ACC112 (cell line): Measurements from ENCODE around the gene TMEM131.

Experiments used
- H2AFZ ChIP-seq: fragments of 200-600 bp; sonication (generic); one replicate; pipeline ENCODE4 v1.6.0; 2017; ENCODE audit warnings: antibody characterized with exemption, low read length; ENCODE audit not compliant: unreplicated experiment
- H3K27ac ChIP-seq: fragments of 200-600 bp; sonication (generic); 2 replicates; pipeline ENCODE4 v1.5.1; 2014; ENCODE audit warnings: low read depth, mild to moderate bottlenecking, antibody characterized with exemption, low read length, moderate library complexity
- H3K27me3 ChIP-seq: fragments of 200-600 bp; sonication (generic); 2 replicates; pipeline ENCODE4 v1.6.1; 2014; ENCODE audit warnings: mild to moderate bottlenecking, antibody characterized with exemption, low read length, moderate library complexity, mixed read lengths; ENCODE audit not compliant: insufficient read depth
- H3K36me3 ChIP-seq: fragments of 200-600 bp; sonication (generic); 2 replicates; pipeline ENCODE4 v1.6.1; 2016; ENCODE audit warnings: mild to moderate bottlenecking, antibody characterized with exemption, low read length, moderate library complexity, mixed read lengths; ENCODE audit not compliant: insufficient read depth
- H3K4me1 ChIP-seq: fragments of 200-600 bp; sonication (generic); one replicate; pipeline ENCODE4 v1.6.1; 2016; ENCODE audit warnings: low read length, mixed read lengths; ENCODE audit not compliant: insufficient read depth, unreplicated experiment, control insufficient read depth
- H3K4me3 ChIP-seq: fragments of 200-600 bp; sonication (generic); 2 replicates; pipeline ENCODE4 v1.5.1; 2014; ENCODE audit warnings: mild to moderate bottlenecking, low read depth, low read length
- H3K79me2 ChIP-seq: fragments of 200-600 bp; sonication (generic); one replicate; pipeline ENCODE4 v1.6.0; 2016; ENCODE audit warnings: low read length; ENCODE audit not compliant: control insufficient read depth, unreplicated experiment, insufficient read depth

TMEM131 gene

DNA sequence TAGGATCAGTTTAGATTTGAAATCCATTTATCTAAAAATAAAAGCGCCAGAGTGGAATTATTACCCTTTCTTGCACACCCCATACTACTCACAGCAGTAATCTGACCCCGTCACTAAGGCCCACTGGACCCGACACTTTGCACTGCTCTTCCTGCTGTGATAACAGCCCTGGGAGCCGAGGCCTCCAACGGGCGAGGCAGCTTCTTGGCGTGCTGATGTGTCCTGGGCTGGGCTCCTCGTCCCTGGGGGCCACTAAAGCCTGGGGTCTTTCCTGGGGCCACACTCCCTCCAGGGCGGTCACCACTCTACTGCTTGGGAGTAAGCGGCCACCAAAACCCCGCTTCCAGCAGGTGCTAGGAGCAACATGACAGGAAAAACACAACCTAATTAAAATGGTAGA is 220.7 kb downstream of the TMEM131 start:
- no peak overlapping the region for H3K4me3 ChIP-seq
- H3K4me1 ChIP-seq = no peaks in the 10 kb centered on the region
- no peak overlapping the region for H3K27ac ChIP-seq
- peaks cover 8% of the 10 kb centered on the region for H3K36me3 ChIP-seq
- H3K79me2 ChIP-seq = no peaks in the 10 kb centered on the region
- H2AFZ ChIP-seq = no peak overlapping the region
- no peaks in the 10 kb centered on the region for H3K27me3 ChIP-seq

DNA sequence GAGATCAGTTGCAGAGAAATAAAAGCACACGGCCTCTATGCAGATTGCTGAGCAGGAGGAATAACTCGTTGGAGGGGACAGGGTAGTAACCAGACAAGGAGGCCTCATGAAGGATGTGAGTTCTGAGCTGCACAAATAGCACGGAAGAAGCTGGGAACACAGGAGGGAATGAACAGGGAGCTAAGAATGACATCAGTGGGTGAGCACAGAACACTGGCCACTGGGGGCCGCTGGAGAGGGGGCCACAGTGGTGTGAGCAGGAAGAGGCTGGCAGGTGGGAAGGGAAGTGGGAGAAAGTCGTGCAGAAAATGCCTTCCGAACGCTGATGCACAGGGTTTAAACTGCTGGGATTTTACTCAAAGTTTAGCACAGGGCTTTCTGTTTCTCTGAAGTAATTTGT is 221.3 kb downstream of the TMEM131 start:
- H3K36me3 ChIP-seq = peaks cover 8% of the 10 kb centered on the region
- no peaks in the 10 kb centered on the region for H3K4me1 ChIP-seq
- H3K79me2 ChIP-seq = no peaks in the 10 kb centered on the region
- no peak overlapping the region for H2AFZ ChIP-seq
- no peak overlapping the region for H3K4me3 ChIP-seq
- no peaks in the 10 kb centered on the region for H3K27me3 ChIP-seq
- no peak overlapping the region for H3K27ac ChIP-seq

DNA sequence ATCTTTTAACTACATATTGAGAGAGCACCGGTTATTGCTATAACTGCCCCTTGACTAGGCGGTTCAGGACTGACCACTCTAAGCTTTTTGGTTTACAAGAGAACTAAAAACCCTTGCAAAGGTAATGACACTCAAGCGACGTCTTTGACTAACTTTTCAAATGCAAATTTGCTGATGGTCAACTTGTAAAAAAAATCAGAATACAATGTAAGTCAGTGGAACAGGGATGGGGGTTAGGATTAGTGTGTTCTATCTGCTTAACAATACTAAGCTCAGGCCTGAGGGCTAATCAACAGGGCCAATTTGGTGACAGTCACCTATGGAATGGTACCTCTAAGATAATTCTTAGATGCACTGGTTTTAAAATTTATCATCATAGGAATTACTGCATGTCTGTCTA is 225.3 kb downstream of the TMEM131 start:
- H3K79me2 ChIP-seq = no peaks in the 10 kb centered on the region
- no peak overlapping the region for H3K27ac ChIP-seq
- H3K4me1 ChIP-seq = no peaks in the 10 kb centered on the region
- H3K27me3 ChIP-seq = no peaks in the 10 kb centered on the region
- H3K4me3 ChIP-seq = no peak overlapping the region
- peaks cover 18% of the 10 kb centered on the region for H3K36me3 ChIP-seq
- no peak overlapping the region for H2AFZ ChIP-seq

- peaks cover 17% of the 10 kb centered on the region for H3K36me3 ChIP-seq
Observed at GRCh38 chr2:97769711-97770110, 226.0 kb downstream of the TMEM131 start.

GRCh38 chr2:97769308-97769707 is 226.4 kb downstream of the TMEM131 start:
- no peak overlapping the region for H2AFZ ChIP-seq
- H3K79me2 ChIP-seq = no peaks in the 10 kb centered on the region
- peaks cover 15% of the 10 kb centered on the region; the same call in 1 of the 2 replicates for H3K36me3 ChIP-seq
- H3K4me1 ChIP-seq = no peaks in the 10 kb centered on the region
- no peak overlapping the region for H3K4me3 ChIP-seq
- no peak overlapping the region for H3K27ac ChIP-seq
- no peaks in the 10 kb centered on the region for H3K27me3 ChIP-seq

More at GRCh38 chr2:97769711-97770110, 226.0 kb downstream of the TMEM131 start:
- no peaks in the 10 kb centered on the region for H3K79me2 ChIP-seq
- no peak overlapping the region for H3K4me3 ChIP-seq
- no peak overlapping the region for H2AFZ ChIP-seq
- no peaks in the 10 kb centered on the region for H3K27me3 ChIP-seq
- no peaks in the 10 kb centered on the region for H3K4me1 ChIP-seq
- H3K27ac ChIP-seq = no peak overlapping the region

GRCh38 chr2:97766567-97766966 is 229.2 kb downstream of the TMEM131 start:
- no peak overlapping the region for H3K27ac ChIP-seq
- H3K4me1 ChIP-seq = peaks cover 6% of the 10 kb centered on the region
- no peak overlapping the region for H2AFZ ChIP-seq
- no peaks in the 10 kb centered on the region for H3K27me3 ChIP-seq
- no peaks in the 10 kb centered on the region for H3K79me2 ChIP-seq
- H3K4me3 ChIP-seq = no peak overlapping the region
- peaks cover 9% of the 10 kb centered on the region; the same call in 1 of the 2 replicates for H3K36me3 ChIP-seq

DNA sequence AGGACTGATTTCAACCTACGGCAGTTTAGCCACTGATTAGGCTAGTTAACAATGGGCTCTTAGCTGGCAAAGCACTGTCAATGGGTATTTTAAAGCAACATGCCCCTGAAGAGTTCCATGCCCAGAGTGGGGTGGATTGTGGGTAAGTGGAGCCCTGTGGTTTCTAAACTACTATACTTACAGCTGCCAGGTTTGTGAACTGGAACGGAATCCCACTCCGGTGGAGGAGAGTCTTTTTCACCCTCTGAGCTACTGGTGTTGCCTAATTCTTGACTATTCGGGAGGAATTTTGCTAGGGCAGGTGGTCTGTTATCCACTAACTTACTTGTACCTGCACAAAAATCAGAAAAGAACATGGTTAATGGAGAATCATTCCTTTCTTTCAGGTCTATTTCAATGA is 229.8 kb downstream of the TMEM131 start:
- H3K4me3 ChIP-seq = no peak overlapping the region
- peaks cover 9% of the 10 kb centered on the region; the same call in 1 of the 2 replicates for H3K36me3 ChIP-seq
- no peaks in the 10 kb centered on the region for H3K79me2 ChIP-seq
- no peaks in the 10 kb centered on the region for H3K27me3 ChIP-seq
- peaks cover 6% of the 10 kb centered on the region for H3K4me1 ChIP-seq
- no peak overlapping the region for H2AFZ ChIP-seq
- H3K27ac ChIP-seq = no peak overlapping the region

DNA sequence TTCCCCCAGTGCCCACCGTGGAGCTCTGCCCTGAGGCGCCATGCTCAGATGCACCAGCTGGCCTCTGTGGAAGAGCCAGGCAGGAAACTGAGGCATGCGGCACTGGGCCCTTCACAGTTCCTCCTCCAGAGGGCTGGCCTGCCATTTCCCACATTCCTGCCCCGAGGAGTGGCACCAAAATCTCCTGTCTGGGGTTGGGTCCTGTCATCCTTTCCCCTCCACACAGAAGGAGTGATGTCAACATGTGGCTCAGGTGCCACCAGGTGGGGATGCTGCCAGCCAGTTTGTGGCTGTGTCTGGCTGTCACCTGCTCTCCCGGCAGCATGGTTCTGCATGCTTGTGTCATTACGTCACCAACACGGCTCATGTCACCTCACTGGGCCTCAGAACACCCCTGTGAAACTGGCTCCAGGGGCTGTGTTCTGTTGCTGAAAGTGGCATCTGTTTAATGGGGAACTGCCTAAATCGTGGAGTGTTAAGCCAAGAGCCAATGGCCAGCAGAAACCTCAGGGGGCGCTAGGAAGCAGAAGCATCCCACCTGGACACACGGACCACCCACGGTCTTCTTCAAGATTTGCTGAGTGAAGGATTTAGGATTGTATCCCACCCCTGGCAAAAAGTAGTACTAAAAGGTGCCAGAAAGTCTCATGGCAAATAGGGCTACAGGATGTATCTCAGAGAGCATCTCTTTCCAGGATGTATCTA is 231.0 kb downstream of the TMEM131 start:
- Histone ChIP-seq H3K27ac (no peak overlapping the region), H3K4me3 (no peak overlapping the region), H3K27me3 (no peaks in the 10 kb centered on the region), H3K79me2 (no peaks in the 10 kb centered on the region), H3K4me1 (peaks cover 6% of the 10 kb centered on the region), H3K36me3 (peaks cover 9% of the 10 kb centered on the region; the same call in 1 of the 2 replicates), H2AFZ (no peak overlapping the region)

DNA sequence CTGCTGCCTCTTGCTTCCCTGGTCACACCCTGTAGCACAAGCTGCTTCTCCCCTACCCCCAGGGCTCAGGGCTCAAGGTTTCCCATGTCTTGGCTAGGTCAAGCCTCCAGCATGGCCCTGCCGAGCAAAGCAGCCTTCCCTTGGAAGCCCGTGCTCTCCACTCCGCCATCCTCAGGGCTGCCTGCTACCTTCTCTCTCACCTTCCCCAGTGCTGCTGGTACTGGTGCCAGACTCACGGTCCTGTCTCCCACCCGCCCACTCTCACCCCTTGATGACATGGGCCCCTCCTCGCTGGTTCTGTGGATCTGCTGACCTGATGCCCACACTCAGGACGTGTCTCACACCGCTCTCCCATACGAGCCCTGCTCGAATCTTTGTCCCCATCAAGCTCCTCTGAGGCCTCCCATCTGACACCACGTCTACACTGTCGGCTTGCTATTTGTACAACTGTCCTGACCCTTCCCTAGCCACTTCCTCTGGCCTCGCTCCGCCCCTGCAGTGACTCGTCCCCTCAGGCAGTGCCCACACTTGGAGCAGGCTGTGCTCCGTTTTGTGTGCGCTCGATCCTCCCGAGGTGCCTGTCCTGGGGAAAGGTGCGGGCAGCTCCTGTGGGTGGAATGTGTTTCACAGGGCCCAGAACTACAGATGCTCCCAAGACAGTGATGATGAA is 232.4 kb downstream of the TMEM131 start:
- no peak overlapping the region for H3K27ac ChIP-seq
- no peaks in the 10 kb centered on the region for H3K79me2 ChIP-seq
- H2AFZ ChIP-seq = no peak overlapping the region
- peaks cover 6% of the 10 kb centered on the region for H3K4me1 ChIP-seq
- no peak overlapping the region for H3K4me3 ChIP-seq
- no peaks in the 10 kb centered on the region for H3K27me3 ChIP-seq
- peaks cover 9% of the 10 kb centered on the region; the same call in 1 of the 2 replicates for H3K36me3 ChIP-seq

- Histone ChIP-seq H3K27ac (no peak overlapping the region), H2AFZ (no peak overlapping the region), H3K4me1 (peaks cover 6% of the 10 kb centered on the region), H3K27me3 (no peaks in the 10 kb centered on the region), H3K79me2 (no peaks in the 10 kb centered on the region), H3K4me3 (no peak overlapping the region), H3K36me3 (peaks cover 5% of the 10 kb centered on the region; the same call in 1 of the 2 replicates)
Observed at GRCh38 chr2:97761192-97761591, 234.6 kb downstream of the TMEM131 start.
